GM18498 (cell line): ENCODE measurements around the gene GARS1.

ENCODE experiments used
- ATAC-seq: cut with Tn5 transposase; IDR thresholded peaks from one replicate; pipeline ENCODE4 v1.9.1; 2021; ENCODE audit warnings: mild to moderate bottlenecking, moderate library complexity; ENCODE audit not compliant: unreplicated experiment

GARS1 gene

GRCh38 chr7:30678805-30679204, 84.1 kb downstream of the GARS1 start:
- no peak for ATAC-seq

DNA sequence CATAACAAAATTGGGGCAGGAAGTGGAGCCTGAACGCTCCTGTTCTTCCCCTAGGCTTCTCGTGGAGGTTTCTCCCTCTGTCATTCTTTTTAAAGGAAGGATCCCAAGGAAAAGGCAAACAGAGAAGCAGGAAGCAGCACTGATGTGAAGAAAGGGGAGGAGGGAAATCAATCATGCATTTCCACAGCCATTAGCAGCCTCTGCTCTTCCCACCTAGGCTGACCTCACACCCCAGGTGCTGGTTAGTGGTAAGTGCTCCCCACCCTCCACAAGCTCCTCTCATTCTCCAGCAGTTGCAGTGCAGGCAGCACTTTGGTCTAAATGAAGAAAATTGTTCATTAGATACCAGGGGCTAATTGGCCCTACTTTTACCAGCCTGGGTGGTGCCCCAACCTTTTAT, 85.0 kb downstream of the GARS1 start:
- no peak for ATAC-seq

DNA sequence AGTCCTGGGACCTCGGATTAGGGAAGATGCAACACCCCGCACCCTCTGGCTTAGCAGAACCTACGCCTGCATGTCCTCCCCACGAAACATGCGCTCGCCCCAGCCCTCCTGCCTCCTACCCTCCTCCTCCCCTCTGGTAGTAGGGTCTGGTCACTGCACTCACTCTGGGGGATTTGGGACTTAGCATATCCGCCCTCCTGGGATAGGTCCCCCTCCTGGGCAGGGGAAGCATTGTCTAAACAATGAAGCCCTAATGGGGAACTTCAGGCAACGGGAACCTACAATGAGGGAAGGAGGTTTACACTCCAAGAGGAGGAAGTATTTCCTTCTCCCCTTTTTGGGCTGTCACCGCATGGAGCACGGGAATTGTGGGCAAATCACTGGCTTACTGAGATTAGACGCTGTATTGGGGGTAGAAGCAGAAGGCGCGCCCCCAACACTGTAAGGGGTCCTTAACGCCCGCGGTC, 86.7 kb downstream of the GARS1 start:
- ATAC-seq = no peak

- ATAC-seq = no peak
Observed at GRCh38 chr7:30681815-30682211, 87.1 kb downstream of the GARS1 start.

DNA sequence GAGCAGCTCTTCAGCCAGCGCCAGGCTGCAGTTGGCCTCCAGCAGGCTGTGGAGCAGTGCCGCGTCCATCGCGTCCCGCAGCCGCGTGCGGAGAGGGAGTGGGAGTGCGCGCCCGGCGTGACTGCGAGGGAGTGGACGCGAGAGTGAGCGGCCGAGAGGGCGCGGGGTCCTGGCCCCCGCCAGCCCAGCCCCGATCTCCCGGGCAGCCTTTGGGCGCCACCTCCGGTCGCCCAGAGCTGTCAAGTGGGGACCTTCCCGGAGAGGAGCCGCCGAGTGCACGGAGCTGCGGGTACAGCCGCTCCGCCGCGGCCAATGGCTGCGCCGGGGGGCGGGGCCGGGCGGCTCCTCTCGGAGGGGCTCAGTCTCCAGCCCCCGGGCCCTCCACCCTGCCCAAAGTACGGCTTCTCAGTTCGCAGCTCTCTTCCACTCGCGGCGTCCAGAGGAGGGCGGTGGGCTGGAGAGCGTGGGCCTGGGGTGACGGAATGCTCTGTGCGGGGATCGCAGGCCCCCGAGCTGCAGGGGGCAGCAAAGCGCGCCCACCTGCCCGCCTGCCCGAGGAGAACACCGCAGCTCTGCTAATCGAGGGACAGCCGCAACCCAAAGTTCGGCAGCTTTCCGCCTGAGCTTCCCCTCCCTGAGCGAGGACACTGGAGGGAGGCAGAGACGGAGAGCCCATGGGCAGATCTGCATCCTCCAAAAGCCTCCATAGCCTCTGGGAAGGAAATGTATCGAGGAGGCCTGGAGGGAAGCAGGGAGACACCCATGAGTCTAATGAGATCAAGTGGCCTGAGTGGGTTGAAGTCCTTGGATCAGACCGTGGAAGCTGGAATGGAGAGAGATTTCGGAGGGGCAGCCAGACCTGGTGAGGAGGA, 87.8 kb downstream of the GARS1 start, which contains the start of gene CRHR2:
CRHR2 (minus strand) TSS at position 245 of the 872 bp plus-strand sequence; CDS start at position 69, 176 bp downstream.
- ATAC-seq = no peak

DNA sequence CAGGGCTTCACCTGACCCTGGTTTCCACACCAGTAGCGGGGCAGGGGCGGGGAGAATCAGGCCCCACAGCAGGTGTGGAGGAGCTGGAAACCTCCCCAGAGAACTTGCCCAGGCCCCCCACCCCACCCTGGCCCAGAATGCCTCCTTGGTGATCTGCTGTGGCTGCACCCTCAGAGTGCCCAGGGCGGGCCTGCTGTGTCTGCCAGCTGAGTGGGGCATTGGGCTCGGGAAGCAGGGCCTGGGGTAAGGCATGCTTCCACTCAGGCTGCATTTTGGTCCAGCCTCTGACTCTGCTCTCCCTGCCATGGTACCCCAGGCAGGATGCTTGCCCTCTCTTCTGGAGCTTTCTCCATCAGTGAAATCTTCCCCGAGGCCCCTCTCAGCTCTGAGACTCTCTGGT, 88.6 kb downstream of the GARS1 start:
- no peak for ATAC-seq
